NCI-H2107 treated with DMSO at 0.1 percent for 48 hours (cell line): ENCODE data around the gene SPNS1.
"Not testable (repeated sequence)": the region's sequence is repeated elsewhere in the genome, so short reads cannot be mapped to it uniquely, and the experiment has no call there.

Experiments used
- DNase-seq: peaks from one replicate; lab custom pipeline; 2025; ENCODE audit not compliant: unreplicated experiment; lab: John Stamatoyannopoulos, UW

The SPNS1 gene, protein sequence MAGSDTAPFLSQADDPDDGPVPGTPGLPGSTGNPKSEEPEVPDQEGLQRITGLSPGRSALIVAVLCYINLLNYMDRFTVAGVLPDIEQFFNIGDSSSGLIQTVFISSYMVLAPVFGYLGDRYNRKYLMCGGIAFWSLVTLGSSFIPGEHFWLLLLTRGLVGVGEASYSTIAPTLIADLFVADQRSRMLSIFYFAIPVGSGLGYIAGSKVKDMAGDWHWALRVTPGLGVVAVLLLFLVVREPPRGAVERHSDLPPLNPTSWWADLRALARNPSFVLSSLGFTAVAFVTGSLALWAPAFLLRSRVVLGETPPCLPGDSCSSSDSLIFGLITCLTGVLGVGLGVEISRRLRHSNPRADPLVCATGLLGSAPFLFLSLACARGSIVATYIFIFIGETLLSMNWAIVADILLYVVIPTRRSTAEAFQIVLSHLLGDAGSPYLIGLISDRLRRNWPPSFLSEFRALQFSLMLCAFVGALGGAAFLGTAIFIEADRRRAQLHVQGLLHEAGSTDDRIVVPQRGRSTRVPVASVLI

DNA sequence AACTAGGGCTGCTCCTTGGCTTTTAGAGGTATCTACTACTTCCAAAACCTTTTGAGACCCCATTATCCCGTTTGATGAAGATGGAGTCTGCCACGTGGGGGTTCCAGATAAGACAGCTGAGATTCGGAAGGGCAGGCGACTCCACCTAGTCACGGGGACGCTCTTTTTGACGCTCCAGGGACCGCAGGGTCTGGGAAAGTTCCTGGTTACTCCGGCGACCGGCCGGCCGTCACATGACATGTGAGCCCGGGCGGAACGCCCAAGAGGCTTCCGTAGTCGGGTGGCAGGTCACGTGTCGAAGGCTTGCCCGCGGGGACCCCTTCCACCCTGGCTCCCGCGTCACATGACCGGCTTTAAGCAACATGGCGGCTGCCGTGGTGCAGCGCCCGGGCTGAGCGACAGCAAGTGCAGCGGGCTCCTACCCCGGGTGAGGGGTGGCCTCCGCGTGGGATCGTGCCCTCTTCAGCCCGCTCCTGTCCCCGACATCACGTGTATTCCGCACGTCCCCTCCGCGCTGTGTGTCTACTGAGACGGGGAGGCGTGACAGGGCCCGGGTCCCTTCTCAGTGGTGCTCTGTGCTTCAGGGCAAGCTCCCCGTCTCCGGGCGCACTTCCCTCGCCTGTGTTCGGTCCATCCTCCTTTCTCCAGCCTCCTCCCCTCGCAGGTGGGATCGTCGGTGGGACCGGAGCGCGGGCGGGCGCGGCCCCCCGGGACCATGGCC, at the start of gene SPNS1:
Gene SPNS1, plus strand, starts transcription at position 342 of the 721 bp plus-strand sequence. Its CDS starts 374 bp downstream, at position 716.
- DNase-seq, result peak; percentile 82

GRCh38 chr16:28925386-28926228, 49.0 kb upstream of the SPNS1 start:
- peak; percentile 45 for DNase-seq

- DNase-seq, result not testable (repeated sequence)
Observed at GRCh38 chr16:28926284-28926683, 48.3 kb upstream of the SPNS1 start.

GRCh38 chr16:28927815-28928214, 46.8 kb upstream of the SPNS1 start:
- no peak for DNase-seq

- DNase-seq, result no peak
Observed at GRCh38 chr16:28930203-28930602, 44.4 kb upstream of the SPNS1 start.

GRCh38 chr16:28930652-28931051, 43.9 kb upstream of the SPNS1 start:
- no peak for DNase-seq

- DNase-seq, result no peak
Observed at GRCh38 chr16:28931801-28932225, 42.8 kb upstream of the SPNS1 start, which contains the start of gene CD19. Gene CD19 (plus strand): TSS chr16:28931971. CDS start chr16:28932001, 30 bp downstream.

DNA sequence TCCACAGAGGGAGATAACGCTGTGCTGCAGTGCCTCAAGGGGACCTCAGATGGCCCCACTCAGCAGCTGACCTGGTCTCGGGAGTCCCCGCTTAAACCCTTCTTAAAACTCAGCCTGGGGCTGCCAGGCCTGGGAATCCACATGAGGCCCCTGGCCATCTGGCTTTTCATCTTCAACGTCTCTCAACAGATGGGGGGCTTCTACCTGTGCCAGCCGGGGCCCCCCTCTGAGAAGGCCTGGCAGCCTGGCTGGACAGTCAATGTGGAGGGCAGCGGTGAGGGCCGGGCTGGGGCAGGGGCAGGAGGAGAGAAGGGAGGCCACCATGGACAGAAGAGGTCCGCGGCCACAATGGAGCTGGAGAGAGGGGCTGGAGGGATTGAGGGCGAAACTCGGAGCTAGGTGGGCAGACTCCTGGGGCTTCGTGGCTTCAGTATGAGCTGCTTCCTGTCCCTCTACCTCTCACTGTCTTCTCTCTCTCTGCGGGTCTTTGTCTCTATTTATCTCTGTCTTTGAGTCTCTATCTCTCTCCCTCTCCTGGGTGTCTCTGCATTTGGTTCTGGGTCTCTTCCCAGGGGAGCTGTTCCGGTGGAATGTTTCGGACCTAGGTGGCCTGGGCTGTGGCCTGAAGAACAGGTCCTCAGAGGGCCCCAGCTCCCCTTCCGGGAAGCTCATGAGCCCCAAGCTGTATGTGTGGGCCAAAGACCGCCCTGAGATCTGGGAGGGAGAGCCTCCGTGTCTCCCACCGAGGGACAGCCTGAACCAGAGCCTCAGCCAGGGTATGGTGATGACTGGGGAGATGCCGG, 42.0 kb upstream of the SPNS1 start:
- no peak for DNase-seq

DNA sequence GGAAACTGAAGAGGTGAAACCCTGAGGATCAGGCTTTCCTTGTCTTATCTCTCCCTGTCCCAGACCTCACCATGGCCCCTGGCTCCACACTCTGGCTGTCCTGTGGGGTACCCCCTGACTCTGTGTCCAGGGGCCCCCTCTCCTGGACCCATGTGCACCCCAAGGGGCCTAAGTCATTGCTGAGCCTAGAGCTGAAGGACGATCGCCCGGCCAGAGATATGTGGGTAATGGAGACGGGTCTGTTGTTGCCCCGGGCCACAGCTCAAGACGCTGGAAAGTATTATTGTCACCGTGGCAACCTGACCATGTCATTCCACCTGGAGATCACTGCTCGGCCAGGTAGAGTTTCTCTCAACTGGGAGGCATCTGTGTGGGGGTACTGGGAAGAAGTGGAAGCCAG, 41.4 kb upstream of the SPNS1 start:
- DNase-seq, result no peak

GRCh38 chr16:28935346-28935745, 39.2 kb upstream of the SPNS1 start:
- no peak for DNase-seq

GRCh38 chr16:28935924-28936783, 38.4 kb upstream of the SPNS1 start:
- no peak for DNase-seq

- no peak for DNase-seq
Observed at GRCh38 chr16:28936784-28937155, 37.8 kb upstream of the SPNS1 start.

GRCh38 chr16:28937222-28937876, 37.2 kb upstream of the SPNS1 start:
- DNase-seq, result no peak

- DNase-seq, result no peak
Observed at GRCh38 chr16:28938721-28939120, 35.9 kb upstream of the SPNS1 start.

GRCh38 chr16:28939825-28940224, 34.8 kb upstream of the SPNS1 start:
- not testable (repeated sequence) for DNase-seq

DNA sequence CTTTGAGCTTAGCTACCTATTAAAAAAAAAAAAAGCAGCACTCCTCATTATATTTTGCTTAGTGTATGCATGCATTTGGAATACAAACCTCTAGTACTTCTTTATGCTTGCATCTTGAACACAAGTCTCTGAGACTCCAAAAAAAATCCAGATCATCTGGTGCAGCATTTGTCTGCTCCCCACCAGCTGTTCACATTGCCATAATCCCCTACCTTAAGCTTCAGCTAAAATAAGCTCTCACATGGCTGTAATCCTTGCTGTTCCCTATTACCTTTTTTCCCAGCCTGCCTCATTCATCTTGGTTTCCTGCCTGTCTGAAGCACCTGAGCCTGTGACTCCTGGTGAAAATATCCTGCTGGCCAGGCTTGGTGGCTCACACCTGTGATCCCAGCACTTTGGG, 31.3 kb upstream of the SPNS1 start:
- no peak for DNase-seq

DNA sequence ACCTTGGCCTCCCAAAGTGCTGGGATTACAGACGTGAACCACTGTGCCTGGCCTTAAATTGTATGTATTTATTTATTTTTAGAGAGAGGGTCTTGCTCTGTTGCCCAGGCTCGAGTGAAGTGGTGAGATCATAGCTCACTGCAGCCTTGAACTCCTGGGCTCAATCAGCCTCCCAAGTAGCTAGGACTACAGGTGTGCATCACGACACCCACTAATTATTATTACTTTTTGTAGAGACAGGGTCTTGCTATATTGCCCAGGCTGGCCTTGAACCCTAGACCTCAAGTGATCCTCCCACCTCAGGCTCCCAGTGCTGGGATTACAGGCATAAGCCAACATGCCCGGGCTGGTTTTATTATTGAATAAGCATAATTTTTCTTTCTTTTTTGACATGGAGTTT, 27.9 kb upstream of the SPNS1 start:
- DNase-seq, result no peak

DNA sequence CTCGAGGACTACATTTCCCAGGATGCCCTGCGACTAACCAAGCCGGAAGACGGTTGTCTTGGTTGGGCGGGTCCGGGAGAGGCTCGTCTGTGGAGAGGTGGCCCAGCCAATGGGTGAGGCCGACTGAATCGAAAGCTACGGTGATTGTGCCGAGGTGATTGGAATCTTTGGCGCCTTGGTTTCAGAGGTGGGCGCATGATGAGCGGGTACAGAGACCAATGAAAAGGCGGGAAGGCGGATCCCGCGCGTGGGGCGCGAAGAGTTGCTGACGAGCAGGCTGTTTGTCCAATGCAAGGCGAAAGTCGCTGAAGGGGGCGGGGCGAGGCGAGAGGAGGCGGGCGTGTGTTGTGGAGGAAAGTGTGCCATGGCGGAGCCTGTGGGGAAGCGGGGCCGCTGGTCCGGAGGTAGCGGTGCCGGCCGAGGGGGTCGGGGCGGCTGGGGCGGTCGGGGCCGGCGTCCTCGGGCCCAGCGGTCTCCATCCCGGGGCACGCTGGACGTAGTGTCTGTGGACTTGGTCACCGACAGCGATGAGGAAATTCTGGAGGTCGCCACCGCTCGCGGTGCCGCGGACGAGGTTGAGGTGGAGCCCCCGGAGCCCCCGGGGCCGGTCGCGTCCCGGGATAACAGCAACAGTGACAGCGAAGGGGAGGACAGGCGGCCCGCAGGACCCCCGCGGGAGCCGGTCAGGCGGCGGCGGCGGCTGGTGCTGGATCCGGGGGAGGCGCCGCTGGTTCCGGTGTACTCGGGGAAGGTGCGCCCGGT, 23.7 kb upstream of the SPNS1 start, which contains the start of gene NFATC2IP:
Gene NFATC2IP, plus strand, starts transcription at position 290 of the 762 bp plus-strand sequence. Its CDS starts 75 bp downstream, at position 365.
- peak; percentile 98 for DNase-seq
